Stimulated activated effector memory CD8-positive, alpha-beta T cell treated with anti-CD3 and anti-CD28 coated beads, Interleukin-12 subunit alpha, Interleukin-12 subunit beta, amount 100 ng/mL, for 72 hours (primary cell): ENCODE data around the gene CIITA.

Source experiments
- ATAC-seq: fragments of 150-1000 bp; cut with Tn5 transposase; 2 replicates; pipeline ENCODE4 v1.10.0; 2021
- DNase-seq, 2 donors: peaks; one replicate each; pipeline ENCODE4 v3.0.0; 2021 to 2022; ENCODE audit warnings: low spot score in 2 of 2
- H3K27ac Mint-ChIP-seq: one replicate; pipeline ENCODE4 v1.8.0; 2022; ENCODE audit warnings: mild to moderate bottlenecking, mixed read lengths
- H3K36me3 Mint-ChIP-seq: one replicate; pipeline ENCODE4 v1.8.0; 2022; ENCODE audit warnings: mild to moderate bottlenecking, mixed read lengths
- H3K4me1 Mint-ChIP-seq: one replicate; pipeline ENCODE4 v1.8.0; 2022; ENCODE audit warnings: mixed read lengths
- H3K4me3 Mint-ChIP-seq: one replicate; pipeline ENCODE4 v1.8.0; 2022; ENCODE audit warnings: mild to moderate bottlenecking, mixed read lengths
- H3K9me3 Mint-ChIP-seq: one replicate; pipeline ENCODE4 v1.8.0; 2022; ENCODE audit warnings: mixed read lengths

Gene CIITA

DNA sequence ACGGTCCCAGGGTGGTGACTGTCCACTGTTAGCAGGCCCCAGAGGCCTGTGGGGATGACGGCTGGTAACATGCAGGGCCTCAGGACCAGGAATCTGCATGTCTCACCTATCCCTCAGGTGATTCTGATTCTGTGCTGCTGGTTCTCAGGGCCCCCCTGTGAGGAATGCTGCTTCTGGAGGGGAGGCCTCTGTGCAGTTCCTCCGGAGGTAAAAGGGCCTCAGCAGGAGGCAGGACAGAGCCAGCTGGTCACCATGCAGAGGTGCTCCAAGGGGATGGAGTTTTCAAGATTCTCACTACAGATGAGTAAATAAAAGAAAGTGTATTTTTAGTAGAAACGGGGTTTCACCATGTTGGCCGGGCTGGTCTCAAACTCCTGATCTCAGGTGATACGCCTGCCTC lies 101.1 kb downstream of the CIITA start:
- no peaks in the 10 kb centered on the region for H3K9me3 Mint-ChIP-seq
- DNase-seq (no peak), ATAC-seq (no peak)
- H3K4me1 Mint-ChIP-seq, result peaks cover 40% of the 10 kb centered on the region
- H3K4me3 Mint-ChIP-seq, result no peak overlapping the region
- H3K36me3 Mint-ChIP-seq, result peaks cover 96% of the 10 kb centered on the region
- peak overlapping the region; percentile 54 for H3K27ac Mint-ChIP-seq

DNA sequence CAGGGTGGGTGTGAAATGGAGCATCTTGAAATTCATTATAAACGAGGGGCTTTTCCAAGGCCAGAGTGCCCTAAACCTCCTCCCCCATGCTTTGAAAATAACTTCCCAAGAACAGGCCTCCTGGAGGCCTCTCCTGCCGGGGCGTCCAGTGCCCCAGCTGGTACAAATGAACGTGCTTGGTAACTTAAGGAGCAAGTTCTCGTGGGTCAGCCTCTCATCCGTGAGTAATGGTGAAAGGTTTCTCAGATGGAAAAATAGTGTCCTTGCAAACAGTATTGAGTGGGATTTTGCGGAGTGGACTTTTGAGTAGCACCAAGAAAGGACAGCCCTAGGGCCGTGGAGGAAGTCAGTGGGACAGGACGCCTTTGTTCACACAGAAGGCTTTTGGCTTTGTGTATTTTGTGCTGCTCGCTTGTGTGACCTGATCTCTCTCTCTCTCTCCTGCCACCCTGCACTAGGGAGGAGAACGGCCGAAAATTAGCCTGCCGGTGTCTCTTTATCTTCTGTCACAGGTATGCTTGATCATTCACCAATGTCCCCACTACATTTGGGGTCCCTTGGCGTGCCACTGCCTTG lies 102.0 kb downstream of the CIITA start:
- Mint-ChIP-seq H3K36me3 (peaks cover 88% of the 10 kb centered on the region), H3K27ac (peak overlapping the region; percentile 10), H3K4me3 (no peak overlapping the region), H3K4me1 (peaks cover 43% of the 10 kb centered on the region), H3K9me3 (no peaks in the 10 kb centered on the region)
- DNase-seq (no peak), ATAC-seq (no peak)

- ATAC-seq (no peak), DNase-seq (no peak)
- Mint-ChIP-seq H3K9me3 (no peaks in the 10 kb centered on the region), H3K4me1 (peaks cover 44% of the 10 kb centered on the region), H3K36me3 (peaks cover 87% of the 10 kb centered on the region), H3K27ac (peak overlapping the region; percentile 10), H3K4me3 (peak overlapping the region; percentile 75)
Measured at GRCh38 chr16:10979717-10980601, 103.0 kb downstream of the CIITA start.

GRCh38 chr16:10980813-10981212 lies 103.8 kb downstream of the CIITA start:
- ATAC-seq (no peak), DNase-seq (no peak)
- H3K9me3 Mint-ChIP-seq, result no peaks in the 10 kb centered on the region
- peak overlapping the region; percentile 29 for H3K27ac Mint-ChIP-seq
- H3K4me1 Mint-ChIP-seq, result peaks cover 44% of the 10 kb centered on the region
- peaks cover 78% of the 10 kb centered on the region for H3K36me3 Mint-ChIP-seq
- H3K4me3 Mint-ChIP-seq, result peak overlapping the region; percentile 75

- Mint-ChIP-seq H3K4me1 (peaks cover 51% of the 10 kb centered on the region), H3K4me3 (peak overlapping the region; percentile 75)
- ATAC-seq, result peak; percentile 82
Measured at GRCh38 chr16:10981697-10982216, 104.8 kb downstream of the CIITA start.

GRCh38 chr16:10982465-10983150 lies 105.6 kb downstream of the CIITA start:
- no peak for DNase-seq
- H3K4me1 Mint-ChIP-seq, result peaks cover 57% of the 10 kb centered on the region
- H3K36me3 Mint-ChIP-seq, result peaks cover 74% of the 10 kb centered on the region
- peak overlapping the region; percentile 75 for H3K4me3 Mint-ChIP-seq
- no peaks in the 10 kb centered on the region for H3K9me3 Mint-ChIP-seq
- H3K27ac Mint-ChIP-seq, result peak overlapping the region; percentile 90
- ATAC-seq, result peak; percentile 84

More at GRCh38 chr16:10981697-10982216, 104.8 kb downstream of the CIITA start:
- Mint-ChIP-seq H3K9me3 (no peaks in the 10 kb centered on the region), H3K36me3 (peaks cover 76% of the 10 kb centered on the region), H3K27ac (peak overlapping the region; percentile 90)
- peak in 1 of 2 donors; percentile 82 for DNase-seq

GRCh38 chr16:10983159-10983558 lies 106.2 kb downstream of the CIITA start:
- peak overlapping the region; percentile 90 for H3K27ac Mint-ChIP-seq

GRCh38 chr16:10984509-10984908 lies 107.5 kb downstream of the CIITA start:
- peaks cover 70% of the 10 kb centered on the region for H3K4me1 Mint-ChIP-seq
- no peak for ATAC-seq

More at GRCh38 chr16:10983159-10983558, 106.2 kb downstream of the CIITA start:
- Mint-ChIP-seq H3K9me3 (no peaks in the 10 kb centered on the region), H3K36me3 (peaks cover 69% of the 10 kb centered on the region), H3K4me1 (peaks cover 57% of the 10 kb centered on the region), H3K4me3 (peak overlapping the region; percentile 75)
- ATAC-seq (peak; percentile 33), DNase-seq (peak in 1 of 2 donors; percentile 64)

More at GRCh38 chr16:10984509-10984908, 107.5 kb downstream of the CIITA start:
- H3K27ac Mint-ChIP-seq, result peak overlapping the region; percentile 21
- DNase-seq, result no peak
- H3K36me3 Mint-ChIP-seq, result peaks cover 69% of the 10 kb centered on the region
- no peaks in the 10 kb centered on the region for H3K9me3 Mint-ChIP-seq
- peak overlapping the region; percentile 75 for H3K4me3 Mint-ChIP-seq
